GM19240 (cell line): Measurements from ENCODE around the gene KIRREL2.
"Not testable (repeated sequence)": the region's sequence is repeated elsewhere in the genome, so short reads cannot be mapped to it uniquely, and the experiment has no call there.

Source experiments
- DNase-seq: peaks from one replicate; pipeline ENCODE4 v3.0.0; 2011; ENCODE audit warnings: low spot score; ENCODE audit not compliant: insufficient read length

The KIRREL2 gene

DNA sequence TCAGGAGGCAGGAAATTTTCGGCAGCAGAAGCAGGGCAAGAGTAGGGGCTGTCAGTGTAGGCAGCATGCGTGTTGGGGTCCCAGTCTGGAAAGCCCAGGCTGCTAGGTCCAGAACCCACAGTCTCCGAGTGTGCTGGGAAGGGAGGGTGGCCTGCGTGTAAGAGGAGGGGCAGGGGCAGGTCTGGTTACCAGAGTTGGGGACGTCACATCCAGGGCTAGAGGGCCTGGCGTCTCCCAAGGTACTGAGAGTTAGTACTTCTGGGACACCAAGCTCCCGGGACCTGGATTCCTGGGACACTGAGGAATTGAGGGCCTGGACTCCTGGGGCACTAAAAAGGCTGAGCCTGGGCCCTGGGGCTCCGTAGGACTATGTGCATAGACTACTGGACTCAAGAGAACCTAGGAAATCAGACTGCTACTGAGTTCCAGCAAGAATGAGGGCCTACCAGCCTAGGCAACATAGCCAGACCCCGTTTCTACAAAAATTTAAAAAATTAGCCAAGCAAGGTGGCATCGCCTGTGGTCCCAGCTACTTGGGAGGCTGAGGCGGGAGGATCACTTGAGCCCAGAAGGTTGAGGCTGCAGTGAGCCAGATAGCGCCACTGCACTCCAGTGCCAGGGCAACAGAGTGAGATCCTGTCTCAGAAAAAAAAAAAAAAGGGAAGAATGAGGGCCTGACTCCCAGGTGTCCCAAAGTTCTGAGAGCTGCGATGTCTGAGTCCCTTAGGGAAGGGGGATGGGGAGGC lies 41.2 kb downstream of the KIRREL2 start:
- DNase-seq = no peak

- no peak for DNase-seq
Observed at GRCh38 chr19:35898499-35898809, 41.7 kb downstream of the KIRREL2 start.

DNA sequence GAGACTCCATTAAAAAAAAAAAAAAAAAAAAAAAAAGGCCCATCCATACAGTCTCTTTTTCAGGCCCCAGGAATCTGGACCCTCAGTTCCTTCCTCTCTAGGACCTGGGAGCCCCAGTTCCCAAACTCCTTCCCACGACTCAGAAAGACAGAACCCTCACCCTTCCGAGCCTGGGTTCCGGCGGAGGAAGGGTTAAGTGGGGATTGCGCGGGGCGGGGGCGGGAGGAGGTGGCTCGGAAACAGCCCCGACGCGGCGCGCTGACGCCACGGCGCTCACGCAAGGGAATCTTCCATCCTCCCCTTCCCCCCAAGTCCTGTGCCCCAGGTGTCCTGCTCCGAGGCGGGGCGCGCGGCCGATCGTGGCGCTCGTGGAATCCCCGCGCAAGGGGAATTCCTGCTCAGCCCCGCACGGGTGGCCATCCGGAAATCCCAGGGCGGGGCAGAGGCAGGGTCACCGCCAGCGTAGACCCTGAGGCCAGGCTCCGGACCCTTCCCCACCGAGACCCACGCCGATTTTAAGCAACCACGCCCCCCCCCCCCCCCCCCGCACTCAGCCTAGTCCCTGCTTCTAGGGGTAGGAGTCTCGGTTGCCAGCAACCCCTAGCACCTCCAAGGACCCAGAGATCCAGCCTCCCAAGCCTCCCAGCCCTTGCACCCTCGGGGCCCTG lies 43.0 kb downstream of the KIRREL2 start:
- peak; percentile 79 for DNase-seq

GRCh38 chr19:35901055-35901644 lies 44.4 kb downstream of the KIRREL2 start:
- no peak for DNase-seq

DNA sequence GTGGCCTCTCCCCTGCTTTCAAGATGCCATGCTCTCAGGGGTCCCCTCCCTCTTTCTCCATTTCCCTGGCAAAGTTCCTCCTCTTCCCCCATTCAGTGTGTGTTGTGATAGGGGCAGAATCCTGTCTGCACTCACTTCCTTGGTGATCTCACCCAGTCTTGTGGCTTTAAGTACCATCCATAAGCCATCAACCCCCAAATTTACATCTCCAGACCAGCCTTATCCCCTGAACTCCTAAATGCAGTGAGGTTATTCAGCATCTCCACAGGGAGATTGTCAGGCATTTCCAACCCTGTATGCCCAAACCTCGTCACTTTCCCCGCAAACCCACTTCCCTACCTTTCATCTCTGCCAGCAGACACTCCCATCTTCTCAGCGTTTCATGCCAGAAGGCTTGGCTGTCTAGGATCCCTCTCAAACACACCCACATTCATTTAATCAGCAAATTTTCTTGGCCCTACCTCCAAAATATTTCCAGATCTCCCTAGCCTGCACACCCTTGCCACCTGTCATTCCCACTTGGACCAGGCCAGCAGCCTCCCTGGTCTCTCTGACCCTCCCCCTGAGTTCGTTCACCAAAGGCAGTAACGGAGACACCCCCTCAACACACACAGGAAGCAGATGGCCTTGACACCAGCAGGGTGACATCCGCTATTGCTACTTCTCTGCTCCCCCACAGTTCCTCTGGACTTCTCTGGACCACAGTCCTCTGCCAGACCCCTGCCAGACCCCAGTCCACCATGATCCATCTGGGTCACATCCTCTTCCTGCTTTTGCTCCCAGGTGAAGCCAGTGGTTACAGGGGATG lies 45.3 kb downstream of the KIRREL2 start, which contains the start of gene HCST:
TSS of gene HCST (plus strand) at position 676 of the 808 bp plus-strand sequence. CDS start at position 741, 65 bp downstream.
- DNase-seq = no peak

- no peak for DNase-seq
Observed at GRCh38 chr19:35902870-35903475, 46.3 kb downstream of the KIRREL2 start.

DNA sequence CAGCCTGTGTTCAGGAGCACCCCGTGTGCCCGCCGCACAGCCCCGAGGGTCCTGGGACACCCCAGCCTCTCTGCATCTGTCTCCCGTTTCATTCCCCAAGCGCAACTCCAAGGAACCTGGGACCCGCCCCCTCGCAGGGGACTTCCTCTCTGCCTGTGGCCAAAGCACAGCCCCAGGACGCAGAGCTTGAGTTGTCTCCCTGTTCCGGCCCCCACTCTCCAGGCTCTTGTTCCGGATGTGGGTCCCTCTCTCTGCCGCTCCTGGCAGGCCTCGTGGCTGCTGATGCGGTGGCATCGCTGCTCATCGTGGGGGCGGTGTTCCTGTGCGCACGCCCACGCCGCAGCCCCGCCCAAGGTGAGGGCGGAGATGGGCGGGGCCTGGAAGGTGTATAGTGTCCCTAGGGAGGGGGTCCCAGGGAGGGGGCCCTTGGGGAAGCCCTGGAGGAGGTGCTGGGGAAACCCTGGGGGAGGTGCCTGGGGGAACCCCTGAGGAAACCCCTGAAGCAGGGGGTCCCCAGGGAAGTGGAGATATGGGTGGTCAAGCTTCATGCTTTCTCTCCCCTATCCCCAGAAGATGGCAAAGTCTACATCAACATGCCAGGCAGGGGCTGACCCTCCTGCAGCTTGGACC lies 47.0 kb downstream of the KIRREL2 start:
- peak; percentile 67 for DNase-seq

DNA sequence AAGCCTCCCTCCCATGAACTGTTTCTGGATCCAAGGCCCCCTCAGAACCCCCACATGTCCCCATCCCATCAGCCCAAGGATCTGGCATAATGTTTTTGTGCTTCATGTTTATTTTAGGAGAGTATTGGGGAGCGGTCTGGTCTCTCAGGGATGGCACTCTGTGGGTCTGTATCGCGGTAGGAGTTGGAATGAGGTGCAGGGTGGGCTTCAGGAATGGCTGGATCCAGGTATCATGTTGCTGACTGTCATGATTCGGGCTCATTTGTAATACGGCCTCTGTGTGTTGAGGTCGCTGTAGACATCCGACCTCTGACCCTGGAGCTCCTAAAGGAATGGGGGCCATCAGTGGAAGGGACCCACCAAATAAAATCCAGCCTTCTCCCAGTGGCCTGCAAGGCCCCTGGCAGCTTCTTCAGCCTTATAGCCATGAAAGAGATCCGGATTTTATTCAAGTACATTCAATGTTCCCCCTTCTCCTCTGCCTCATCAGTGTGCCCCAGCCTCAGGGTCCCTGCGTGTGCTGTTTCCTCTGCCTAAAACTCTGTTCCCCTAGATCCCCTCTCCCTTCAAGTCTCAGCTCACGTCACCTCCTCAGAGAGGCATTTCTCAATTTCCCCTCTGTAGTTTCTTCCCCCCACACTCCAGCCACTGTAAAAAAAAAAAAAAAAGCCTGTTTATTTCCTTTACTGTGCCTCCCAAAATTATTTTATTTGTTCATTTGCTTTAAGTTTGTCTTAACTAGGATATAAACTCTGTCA lies 47.8 kb downstream of the KIRREL2 start:
- DNase-seq = no peak

- DNase-seq = no peak
Observed at GRCh38 chr19:35905178-35905727, 48.5 kb downstream of the KIRREL2 start.

DNA sequence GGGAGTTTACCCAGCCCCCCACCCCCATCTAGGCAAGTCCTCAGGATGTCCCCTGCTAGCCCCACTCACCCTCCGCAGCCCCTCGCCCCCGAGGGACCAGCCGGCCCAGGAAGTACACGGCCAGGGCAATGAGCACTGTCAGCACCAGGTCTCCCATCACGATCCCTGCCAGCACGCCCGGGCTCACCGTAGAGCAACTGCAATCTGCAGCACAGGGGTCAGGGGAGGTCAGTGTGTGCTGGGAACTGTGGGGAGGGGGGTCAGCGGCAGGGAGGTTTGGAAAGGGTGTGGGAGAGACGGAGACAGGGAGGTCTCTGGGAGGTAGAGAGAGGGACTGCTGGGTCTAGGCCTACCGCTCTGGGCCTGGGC lies 50.6 kb downstream of the KIRREL2 start:
- DNase-seq = no peak

DNA sequence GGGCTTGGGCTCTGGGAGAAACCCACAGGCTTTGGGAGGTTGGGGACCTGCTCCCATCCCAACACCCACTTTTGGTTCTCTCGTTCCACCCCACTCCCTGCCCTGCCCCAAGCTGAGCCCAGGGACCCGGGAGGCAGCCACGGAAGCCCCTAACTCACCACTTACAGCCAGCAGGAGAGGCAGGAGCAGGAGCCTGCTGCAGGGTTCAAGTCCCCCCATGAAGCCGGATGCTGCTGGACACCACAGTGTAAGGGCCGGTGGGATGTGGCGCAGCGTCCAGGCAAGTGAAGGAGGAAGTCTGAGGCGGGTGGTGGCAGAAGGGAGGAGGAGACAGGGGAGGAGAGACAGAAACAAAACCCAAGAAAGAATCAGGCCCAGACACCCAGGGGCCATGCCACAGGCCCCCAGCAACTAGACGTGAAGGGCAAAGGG lies 51.3 kb downstream of the KIRREL2 start, which contains the start of gene TYROBP:
TSS of gene TYROBP (minus strand) at position 286 of the 432 bp plus-strand sequence. CDS start at position 219, 67 bp downstream.
- no peak for DNase-seq

DNA sequence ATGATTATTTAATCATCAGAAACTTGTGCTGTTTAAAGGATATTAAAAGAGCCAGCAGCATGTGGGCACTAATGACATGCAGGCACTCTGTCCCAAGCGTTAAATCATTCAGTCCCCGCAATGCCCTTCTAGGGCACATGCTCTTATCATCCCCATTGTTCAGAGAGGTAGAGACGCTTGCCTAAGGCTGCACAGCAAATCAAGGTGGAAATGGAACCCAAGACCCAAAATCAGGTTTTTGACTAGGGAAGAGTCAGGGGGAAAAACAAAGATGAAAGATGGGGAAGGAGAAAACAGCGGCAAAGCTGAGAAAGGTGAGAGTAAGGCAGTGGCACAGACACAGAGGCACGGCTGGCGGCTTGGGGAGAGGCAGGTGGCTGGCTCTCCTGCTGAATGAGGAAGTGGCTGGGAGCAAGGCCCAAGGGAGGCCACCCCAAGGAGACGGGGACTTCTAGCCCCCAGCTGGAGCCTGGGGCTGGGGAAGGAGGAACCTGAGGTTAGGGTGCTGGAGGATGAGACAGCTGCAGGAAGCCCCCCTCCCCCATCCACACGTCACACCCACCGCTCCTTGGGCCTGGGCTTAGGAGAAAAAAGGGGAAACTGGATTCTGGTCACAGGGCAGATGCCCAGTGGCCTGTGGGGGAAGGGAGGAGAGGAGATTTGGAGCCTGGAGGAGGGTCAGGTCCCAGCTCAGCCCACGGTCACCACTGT lies 52.4 kb downstream of the KIRREL2 start:
- DNase-seq = no peak

GRCh38 chr19:35909684-35910035 lies 52.9 kb downstream of the KIRREL2 start:
- no peak for DNase-seq

- not testable (repeated sequence) for DNase-seq
Observed at GRCh38 chr19:35910355-35910754, 53.6 kb downstream of the KIRREL2 start.

DNA sequence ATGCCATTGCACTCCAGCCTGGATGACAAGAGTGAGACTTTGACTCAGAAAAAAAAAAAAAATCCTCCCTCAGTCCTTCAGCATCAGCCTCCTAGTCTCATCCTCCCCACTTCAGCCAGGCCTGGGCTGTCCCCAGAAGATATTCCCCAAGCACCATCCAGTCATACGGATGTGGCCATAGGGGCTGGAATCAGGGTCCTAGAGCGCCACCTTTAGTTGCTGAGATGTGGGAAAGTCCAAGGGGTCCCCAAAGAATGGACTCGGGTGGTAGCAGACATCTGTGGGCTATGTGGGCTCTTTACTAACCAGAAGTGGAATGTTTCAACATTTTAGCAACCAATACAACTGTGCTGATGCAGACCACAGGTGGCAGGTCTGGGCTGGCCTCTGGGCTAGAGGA lies 54.5 kb downstream of the KIRREL2 start:
- no peak for DNase-seq

- no peak for DNase-seq
Observed at GRCh38 chr19:35911790-35912189, 55.1 kb downstream of the KIRREL2 start.

DNA sequence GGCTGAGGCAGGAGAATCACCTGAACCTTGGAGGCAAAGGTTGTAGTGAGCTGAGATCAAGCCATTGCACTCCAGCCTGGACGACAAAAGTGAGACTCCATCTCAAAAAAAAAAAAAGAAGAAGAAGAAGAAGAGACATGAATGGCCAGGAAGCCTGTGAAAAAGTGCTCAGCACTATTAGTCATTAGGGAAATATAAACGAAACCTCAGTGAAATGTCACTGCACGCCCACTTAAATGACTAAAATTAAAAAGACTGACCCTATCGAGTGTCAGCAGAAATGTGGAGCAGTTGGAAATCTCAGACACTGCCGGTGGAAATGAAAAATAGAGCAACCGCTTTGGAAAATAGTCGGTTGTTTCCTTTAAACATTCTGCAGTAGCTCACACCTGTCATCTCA lies 56.9 kb downstream of the KIRREL2 start:
- no peak for DNase-seq

GRCh38 chr19:35915443-35915842 lies 58.7 kb downstream of the KIRREL2 start:
- no peak for DNase-seq
